H9 (cell line): ENCODE measurements around the gene DENND1A. TPM values are rescaled to one million over a fixed set of nuclear protein-coding genes. Genes with fewer than 3 reads are reported as not detected.

Experiments
- DNase-seq: peaks from one replicate; pipeline ENCODE4 v3.0.0-alpha.2; 2017
- H2AFZ ChIP-seq: one replicate; pipeline ENCODE4 v1.6.1; 2013; ENCODE audit warnings: mild to moderate bottlenecking, low read length, control low read depth, moderate library complexity
- H2AK5ac ChIP-seq: 2 replicates; pipeline ENCODE4 v1.6.1; 2013; ENCODE audit warnings: low read length, control low read depth, mixed read lengths; ENCODE audit not compliant: insufficient read length
- H2BK120ac ChIP-seq: one replicate; pipeline ENCODE4 v1.6.1; 2013; ENCODE audit warnings: low read depth, mild to moderate bottlenecking, low read length, control low read depth, inconsistent platforms; ENCODE audit not compliant: poor library complexity, severe bottlenecking
- H2BK12ac ChIP-seq: 2 replicates; pipeline ENCODE4 v1.6.1; 2013; ENCODE audit warnings: low read length, control low read depth, mixed read lengths, low read depth; ENCODE audit not compliant: insufficient read length
- H2BK15ac ChIP-seq: 2 replicates; pipeline ENCODE4 v1.6.1; 2013; ENCODE audit warnings: low read depth, low read length, control low read depth
- H2BK20ac ChIP-seq: one replicate; pipeline ENCODE4 v1.6.1; 2013; ENCODE audit warnings: low read depth, mild to moderate bottlenecking, low read length, control low read depth, inconsistent platforms; ENCODE audit not compliant: poor library complexity, severe bottlenecking
- H2BK5ac ChIP-seq: 2 replicates; pipeline ENCODE4 v1.6.1; 2013; ENCODE audit warnings: low read length, control low read depth, mixed read lengths; ENCODE audit not compliant: insufficient read length
- H3K14ac ChIP-seq: 2 replicates; pipeline ENCODE4 v1.6.1; 2013; ENCODE audit warnings: low read length, control low read depth; ENCODE audit not compliant: insufficient read depth
- H3K18ac ChIP-seq: 2 replicates; pipeline ENCODE4 v1.6.1; 2013; ENCODE audit warnings: low read depth, mild to moderate bottlenecking, mixed read lengths, low read length, control low read depth; ENCODE audit not compliant: insufficient read length
- H3K23ac ChIP-seq: 2 replicates; pipeline ENCODE4 v1.6.1; 2013; ENCODE audit warnings: low read length, control low read depth, mixed read lengths, low read depth; ENCODE audit not compliant: insufficient read length
- H3K23me2 ChIP-seq: 2 replicates; pipeline ENCODE4 v1.6.1; 2013; ENCODE audit warnings: low read depth, mild to moderate bottlenecking, mixed read lengths, low read length, control low read depth; ENCODE audit not compliant: insufficient read length, poor library complexity, severe bottlenecking
- H3K27ac ChIP-seq: 2 replicates; pipeline ENCODE4 v1.5.1; 2013; ENCODE audit warnings: low read length, control low read depth, mixed read lengths, low read depth; ENCODE audit not compliant: insufficient read length
- H3K27me3 ChIP-seq: 2 replicates; pipeline ENCODE4 v1.6.1; 2013; ENCODE audit warnings: low read length, control low read depth, inconsistent platforms; ENCODE audit not compliant: insufficient read depth
- H3K4ac ChIP-seq: 2 replicates; pipeline ENCODE4 v1.6.1; 2013; ENCODE audit warnings: low read depth, mild to moderate bottlenecking, control low read depth, inconsistent platforms, low read length, moderate library complexity
- H3K4me1 ChIP-seq: 2 replicates; pipeline ENCODE4 v1.6.1; 2013; ENCODE audit warnings: low read length, control low read depth, inconsistent platforms; ENCODE audit not compliant: insufficient read depth
- H3K4me2 ChIP-seq: 2 replicates; pipeline ENCODE4 v1.6.1; 2013; ENCODE audit warnings: low read length, control low read depth, mixed read lengths; ENCODE audit not compliant: insufficient read length, insufficient read depth
- H3K56ac ChIP-seq: 2 replicates; pipeline ENCODE4 v1.6.1; 2013; ENCODE audit warnings: low read depth, mild to moderate bottlenecking, mixed read lengths, low read length, control low read depth; ENCODE audit not compliant: insufficient read length
- H3K79me1 ChIP-seq: 2 replicates; pipeline ENCODE4 v1.6.1; 2013; ENCODE audit warnings: low read depth, mild to moderate bottlenecking, moderate library complexity, low read length, control low read depth, inconsistent platforms; ENCODE audit not compliant: insufficient read depth, poor library complexity, severe bottlenecking
- H3K79me2 ChIP-seq: 2 replicates; pipeline ENCODE4 v1.6.1; 2013; ENCODE audit warnings: low read length, control low read depth, inconsistent platforms; ENCODE audit not compliant: insufficient read depth
- H3K9ac ChIP-seq: 2 replicates; pipeline ENCODE4 v1.6.1; 2013; ENCODE audit warnings: low read length, control low read depth, mixed read lengths; ENCODE audit not compliant: insufficient read length; ENCODE audit errors: extremely low read depth
- H3K9me3 ChIP-seq: one replicate; pipeline ENCODE4 v1.6.1; 2013; ENCODE audit warnings: low read depth, low read length, inconsistent platforms; ENCODE audit not compliant: control insufficient read depth
- H3T11ph ChIP-seq: one replicate; pipeline ENCODE4 v1.6.1; 2013; ENCODE audit warnings: mild to moderate bottlenecking, low read length, control low read depth, inconsistent platforms
- H4K20me1 ChIP-seq: one replicate; pipeline ENCODE4 v1.6.1; 2013; ENCODE audit not compliant: control insufficient read depth, insufficient read length, insufficient read depth
- H4K5ac ChIP-seq: 2 replicates; pipeline ENCODE4 v1.6.1; 2013; ENCODE audit warnings: low read depth, mild to moderate bottlenecking, mixed read lengths, low read length, control low read depth; ENCODE audit not compliant: insufficient read length
- H4K8ac ChIP-seq: replicated peaks from 2 replicates; pipeline ENCODE4 v1.6.1; 2013; ENCODE audit warnings: low read length, control low read depth, mixed read lengths, low read depth; ENCODE audit not compliant: insufficient read length
- H4K91ac ChIP-seq: 2 replicates; pipeline ENCODE4 v1.6.1; 2013; ENCODE audit warnings: low read depth, mild to moderate bottlenecking, moderate library complexity, mixed read lengths, low read length, control low read depth; ENCODE audit not compliant: insufficient read length
- H3K27ac Mint-ChIP-seq, 3 experiments: 2 replicates in 2 of 3; 3 replicates in 1 of 3; pipeline ENCODE4 v1.8.0; 2020 to 2021; ENCODE audit warnings: mixed read lengths in 3 of 3, mild to moderate bottlenecking in 1 of 3, moderate library complexity in 1 of 3
- H3K27me3 Mint-ChIP-seq: 2 replicates; pipeline ENCODE4 v1.8.0; 2021; ENCODE audit warnings: low read depth, mild to moderate bottlenecking, moderate library complexity, mixed read lengths
- H3K36me3 Mint-ChIP-seq, 3 experiments: 2 replicates in 2 of 3; 3 replicates in 1 of 3; pipeline ENCODE4 v1.8.0; 2020 to 2021; ENCODE audit warnings: low read depth in 3 of 3, mixed read lengths in 3 of 3; ENCODE audit not compliant: insufficient read depth in 1 of 3
- H3K4me1 Mint-ChIP-seq, 2 experiments: 2 replicates each; pipeline ENCODE4 v1.8.0; 2020; ENCODE audit warnings: mixed read lengths in 2 of 2
- H3K4me3 Mint-ChIP-seq, 2 experiments: 2 replicates in 1 of 2; 3 replicates in 1 of 2; pipeline ENCODE4 v1.8.0; 2020 to 2021; ENCODE audit warnings: mild to moderate bottlenecking in 2 of 2, mixed read lengths in 2 of 2, moderate library complexity in 1 of 2
- H3K9me3 Mint-ChIP-seq, 2 experiments: 2 replicates in 1 of 2; 3 replicates in 1 of 2; pipeline ENCODE4 v1.8.0; 2020; ENCODE audit warnings: mild to moderate bottlenecking in 2 of 2, mixed read lengths in 2 of 2, moderate library complexity in 1 of 2
- CTCF ChIP-seq: fragments of 200-600 bp; sonication (generic); conservative IDR thresholded peaks from 3 replicates; pipeline ENCODE4 v1.8.0; 2021; ENCODE audit warnings: antibody characterized with exemption, mild to moderate bottlenecking
- WGBS: extraction: QIAGEN DNeasy Blood & Tissue Kit; methylation state at CpG from one replicate; pipeline ENCODE4 v1.1.7; 2013; ENCODE audit warnings: missing lambda C conversion rate, low lambda C conversion rate, mixed read lengths; ENCODE audit not compliant: insufficient read length; ENCODE audit errors: extremely low coverage; 5-methylcytosine and 5-hydroxymethylcytosine counted together
- total RNA-seq: library from RNA; stranded (reverse); gene quantifications from 2 replicates; pipeline ENCODE4 v1.2.1, GENCODE V29; 2021

DENND1A gene
- total RNA-seq, 1 experiment from 2014 or later, result 20.4 TPM

- no peaks in the 10 kb centered on the region for H3K79me1 ChIP-seq
- WGBS, result no CpG with 5 or more reads among the region's 19 CpGs
- no peak overlapping the region for H3K4me2 ChIP-seq
- no peaks in the 10 kb centered on the region for H3K9me3 ChIP-seq
- no peaks in the 10 kb centered on the region for H3K79me2 ChIP-seq
- H3T11ph ChIP-seq, result no peak overlapping the region
- no peak overlapping the region for H2AK5ac ChIP-seq
- H3K4me1 ChIP-seq, result peaks cover 16% of the 10 kb centered on the region; the same call in 1 of the 2 replicates
- H2BK5ac ChIP-seq, result no peak overlapping the region
- Mint-ChIP-seq H3K27me3 (peaks cover 14% of the 10 kb centered on the region), H3K9me3 (no peaks in the 10 kb centered on the region; a peak in 2 of 5 replicates), H3K36me3 (no peaks in the 10 kb centered on the region), H3K4me1 (peaks cover 59 to 69% of the 10 kb centered on the region in 2 experiments), H3K4me3 (peak overlapping the region; percentile 25 to 78; a peak in 3 of 5 replicates), H3K27ac (peak overlapping the region in 1 of 3 experiments; percentile 77; a peak in 1 of 7 replicates)
- H3K14ac ChIP-seq, result peak overlapping the region; percentile 69
- no peak overlapping the region for H3K27ac ChIP-seq
- no peak overlapping the region for H2AFZ ChIP-seq
- no peak for TF ChIP-seq CTCF
- no peak overlapping the region for H3K4ac ChIP-seq
- H3K18ac ChIP-seq, result peak overlapping the region; percentile 38
- peaks cover 8% of the 10 kb centered on the region for H3K23me2 ChIP-seq
- no peak overlapping the region for H4K5ac ChIP-seq
- DNase-seq, result no peak
- H2BK120ac ChIP-seq, result no peak overlapping the region
- no peak overlapping the region for H4K8ac ChIP-seq
- no peak overlapping the region for H2BK20ac ChIP-seq
- no peak overlapping the region for H4K91ac ChIP-seq
- H3K23ac ChIP-seq, result no peak overlapping the region
- H3K27me3 ChIP-seq, result no peaks in the 10 kb centered on the region; the same call in 1 of the 2 replicates
- no peak overlapping the region for H3K56ac ChIP-seq
- no peaks in the 10 kb centered on the region for H4K20me1 ChIP-seq
- no peak overlapping the region for H2BK15ac ChIP-seq
- no peak overlapping the region for H2BK12ac ChIP-seq
- no peak overlapping the region for H3K9ac ChIP-seq
Measured at GRCh38 chr9:123356851-123357742, 572.8 kb downstream of the DENND1A start.
